MM.1S (cell line): Measurements from ENCODE around the gene NT5DC2.

ENCODE experiments used
- CTCF ChIP-seq: fragments of 300-600 bp; sonication (generic); IDR thresholded peaks from 2 replicates; pipeline ENCODE4 v1.5.1; 2016; ENCODE audit warnings: antibody characterized with exemption, low read length, mixed read lengths
- EZH2 ChIP-seq: fragments of 300-600 bp; sonication (generic); optimal IDR thresholded peaks from 2 replicates; pipeline ENCODE3; 2017; ENCODE audit warnings: low read depth, mild to moderate bottlenecking, antibody characterized with exemption, low read length, mixed read lengths

DNA sequence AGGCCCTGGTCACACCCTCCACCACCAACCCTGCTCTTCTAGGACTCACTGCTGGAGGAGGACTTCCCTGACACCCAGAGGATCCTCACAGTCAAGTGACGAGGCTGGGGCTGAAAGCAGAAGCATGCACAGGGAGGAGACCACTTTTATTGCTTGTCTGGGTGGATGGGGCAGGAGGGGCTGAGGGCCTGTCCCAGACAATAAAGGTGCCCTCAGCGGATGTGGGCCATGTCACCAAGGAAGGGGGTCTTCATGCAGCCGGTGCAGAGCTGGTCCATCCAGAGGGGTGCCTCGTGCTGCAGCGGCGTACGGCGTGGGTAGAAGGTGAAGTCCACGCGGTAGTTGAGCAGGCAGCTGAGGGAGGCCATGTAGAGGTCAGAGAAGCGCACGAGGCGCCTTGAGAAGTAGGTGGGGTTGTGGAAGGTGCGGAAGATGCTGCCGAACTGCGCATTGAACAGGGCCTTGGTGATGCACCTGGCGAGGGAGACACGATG lies 9.4 kb downstream of the NT5DC2 start:
- TF ChIP-seq CTCF = no peak
- TF ChIP-seq EZH2 = no peak
